GM18519 (cell line): ENCODE data around the gene TMEM107.
"Not testable (repeated sequence)": the region's sequence is repeated elsewhere in the genome, so short reads cannot be mapped to it uniquely, and the experiment has no call there.

ENCODE experiments used
- ATAC-seq: cut with Tn5 transposase; IDR thresholded peaks from one replicate; pipeline ENCODE4 v1.9.1; 2021; ENCODE audit warnings: mild to moderate bottlenecking, moderate library complexity; ENCODE audit not compliant: unreplicated experiment, low FRiP score

The TMEM107 gene

DNA sequence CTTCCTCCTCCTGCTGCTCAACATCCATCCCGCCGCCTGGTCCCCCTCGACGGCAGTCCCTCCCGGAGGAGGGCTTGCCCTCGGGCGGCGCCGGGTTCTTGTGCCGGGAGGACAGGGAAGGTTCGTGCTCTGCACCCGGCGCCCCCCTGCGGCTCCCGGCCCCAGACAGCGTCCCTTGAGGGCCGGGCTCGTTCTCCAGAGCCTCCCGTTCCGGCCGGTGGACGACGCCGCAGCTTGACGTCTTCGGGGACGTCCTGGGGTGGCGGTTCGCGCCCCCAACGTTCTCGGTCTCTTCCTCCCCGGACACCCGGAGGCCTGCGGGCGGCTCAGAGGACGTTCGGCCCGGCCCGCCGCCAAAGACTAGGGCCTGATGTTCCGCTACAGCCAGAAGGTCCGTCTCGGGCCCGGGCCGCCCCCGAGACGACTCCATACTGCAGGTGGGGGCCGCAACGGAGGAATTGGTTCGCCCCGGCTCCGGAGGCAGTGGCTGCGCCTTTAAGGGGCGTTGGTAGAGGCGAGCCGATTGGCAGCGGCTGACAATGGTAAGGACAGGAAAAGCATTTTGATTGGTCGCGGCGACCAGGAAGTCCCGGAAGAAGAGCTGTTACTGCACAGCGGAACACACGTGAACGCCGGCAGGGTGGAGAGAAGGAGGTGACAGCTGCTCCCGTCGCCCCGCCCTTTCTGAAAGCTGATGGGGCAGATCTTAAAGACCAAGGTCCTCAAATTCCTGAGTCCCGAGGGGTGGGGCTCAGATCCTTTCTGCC lies 13.7 kb upstream of the TMEM107 start, which contains the start of gene BORCS6:
BORCS6 (minus strand) TSS at position 470 of the 767 bp plus-strand sequence; CDS start at position 430, 40 bp downstream.
- ATAC-seq = peak; percentile 40

DNA sequence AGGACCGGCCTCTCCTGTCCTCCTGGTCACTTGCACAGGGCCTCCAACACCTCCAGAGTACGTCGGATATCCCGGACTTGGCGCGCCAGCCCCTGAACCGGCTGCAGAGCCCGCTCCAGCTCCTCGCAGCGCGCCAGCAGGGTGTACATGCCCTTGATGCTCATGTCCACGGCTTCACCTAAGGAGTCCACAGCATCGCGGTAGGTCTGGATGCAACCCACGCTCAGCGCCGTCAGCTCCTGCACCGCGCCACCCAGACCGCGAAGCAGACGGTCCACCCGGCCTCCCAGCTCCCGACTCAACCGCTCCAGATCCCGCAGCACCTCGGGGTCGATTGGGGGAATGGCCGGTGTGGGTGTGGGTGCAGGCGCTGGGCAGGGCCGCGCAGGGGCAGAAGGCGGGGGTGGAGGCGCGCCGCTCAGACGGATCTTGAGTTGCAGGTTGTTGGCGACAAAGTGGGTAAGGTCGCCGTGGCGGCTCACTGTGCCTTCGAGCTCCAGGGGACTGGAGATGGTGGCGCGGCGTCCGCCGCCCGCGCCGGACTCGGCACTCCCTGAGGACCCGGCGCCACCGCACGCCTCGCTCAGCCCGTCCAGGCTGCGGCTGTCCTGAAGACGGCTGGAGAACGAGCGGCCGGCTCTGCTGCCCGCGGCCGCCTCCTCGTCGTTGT lies 13.0 kb upstream of the TMEM107 start:
- no peak for ATAC-seq

DNA sequence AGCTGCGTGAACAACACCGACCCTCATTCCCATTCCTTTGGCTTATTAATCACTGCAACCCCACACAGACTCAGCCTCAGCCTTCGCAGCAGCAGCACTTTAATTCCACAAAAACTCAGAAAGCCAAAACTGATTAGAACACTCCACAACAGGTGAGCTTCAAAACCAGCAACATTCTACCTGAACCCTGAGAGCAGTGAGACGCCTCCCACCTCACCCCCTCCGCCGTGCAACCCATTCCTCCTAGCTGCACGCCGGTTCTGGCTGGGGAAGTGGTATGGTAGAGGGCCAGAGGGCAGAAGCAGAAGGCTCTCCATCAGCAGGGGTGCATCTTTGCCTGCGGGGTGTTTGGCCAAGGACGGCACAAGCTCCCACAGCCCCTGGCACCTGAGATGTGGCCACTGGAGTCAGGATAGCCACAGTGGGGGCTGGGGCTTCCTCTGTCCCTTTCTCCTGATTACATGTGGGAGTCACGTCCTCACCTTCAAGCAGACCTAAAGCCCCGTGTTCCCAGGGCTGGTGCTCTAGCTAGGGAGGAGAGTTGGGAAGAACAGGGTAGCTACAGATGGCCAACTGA lies 12.2 kb upstream of the TMEM107 start:
- ATAC-seq = no peak

DNA sequence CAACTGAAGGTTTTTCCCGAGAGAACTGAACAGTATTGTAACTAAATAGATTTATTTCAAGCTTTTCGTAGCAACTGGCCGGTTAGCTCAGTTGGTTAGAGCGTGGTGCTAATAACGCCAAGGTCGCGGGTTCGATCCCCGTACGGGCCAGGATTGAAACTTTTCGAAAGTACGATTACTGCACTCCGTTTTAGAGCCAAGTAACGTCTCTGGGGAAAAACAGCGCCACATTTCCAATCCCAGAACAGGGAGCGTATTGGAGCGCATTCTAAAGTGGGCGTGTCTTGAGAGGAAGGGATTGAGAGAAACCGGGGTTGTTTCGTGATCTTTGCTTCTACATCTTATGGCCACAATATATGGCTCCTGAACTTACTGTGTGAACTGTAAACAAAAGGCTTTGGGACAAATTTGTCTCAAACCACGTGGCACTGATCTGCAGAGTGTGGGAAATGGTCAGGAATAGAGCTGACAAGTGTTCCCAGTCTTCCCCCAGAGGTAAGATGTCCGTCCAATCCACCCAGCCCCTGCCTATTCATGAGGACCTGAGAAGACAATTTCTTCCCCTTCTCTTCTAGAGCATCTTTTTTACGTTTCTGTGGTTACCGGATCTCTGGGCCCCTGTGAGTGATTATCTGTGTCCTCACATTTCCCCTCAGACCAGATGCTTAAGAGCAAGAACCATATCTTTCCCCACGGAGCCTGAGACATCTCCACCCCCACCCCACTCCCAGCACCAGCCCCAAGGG lies 11.5 kb upstream of the TMEM107 start:
- no peak for ATAC-seq

DNA sequence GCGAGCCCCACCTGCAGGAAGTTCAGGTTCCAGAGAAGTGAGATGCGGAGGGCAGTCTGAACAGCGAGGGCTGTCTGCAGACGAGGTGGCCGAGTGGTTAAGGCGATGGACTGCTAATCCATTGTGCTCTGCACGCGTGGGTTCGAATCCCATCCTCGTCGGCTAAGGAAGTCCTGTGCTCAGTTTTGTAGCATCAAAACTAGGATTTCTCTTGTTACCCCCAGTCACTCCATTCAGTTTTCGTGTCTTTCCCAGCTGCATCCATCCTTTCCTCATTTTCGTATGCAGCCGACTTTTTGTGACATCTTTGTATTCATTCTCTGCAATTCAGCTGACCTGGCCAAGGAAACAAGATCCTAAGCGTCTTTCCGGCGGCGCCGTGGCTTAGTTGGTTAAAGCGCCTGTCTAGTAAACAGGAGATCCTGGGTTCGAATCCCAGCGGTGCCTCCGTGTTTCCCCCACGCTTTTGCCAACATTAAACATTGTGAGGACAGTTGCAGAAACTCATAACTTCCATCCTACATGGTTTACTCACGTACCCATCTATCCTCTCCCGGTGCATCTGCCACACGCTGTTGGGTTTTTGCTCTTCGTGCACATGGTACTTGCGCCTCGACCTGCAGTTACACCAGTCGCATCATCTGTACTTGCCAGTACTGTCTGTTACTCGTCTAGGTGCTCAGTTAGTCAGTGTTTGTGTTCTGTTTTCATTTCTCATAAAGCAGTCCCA lies 10.8 kb upstream of the TMEM107 start:
- no peak for ATAC-seq

DNA sequence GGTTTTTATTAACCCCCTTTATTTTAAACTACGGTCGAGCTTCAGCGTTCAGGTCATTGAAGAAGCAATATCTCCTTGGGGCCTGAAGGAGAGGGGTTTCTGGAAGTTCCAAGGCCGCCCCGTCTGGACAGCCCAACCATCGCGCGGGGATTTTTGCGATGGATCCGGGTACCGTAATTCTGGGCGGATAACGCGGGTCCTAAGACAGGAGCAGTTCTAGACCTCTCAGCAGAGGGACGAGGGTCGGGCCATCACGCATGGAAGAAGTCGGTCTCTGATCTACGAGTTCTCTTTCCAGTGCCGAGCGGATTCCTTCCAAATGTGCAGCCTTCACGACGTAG lies 10.2 kb upstream of the TMEM107 start:
- no peak for ATAC-seq

DNA sequence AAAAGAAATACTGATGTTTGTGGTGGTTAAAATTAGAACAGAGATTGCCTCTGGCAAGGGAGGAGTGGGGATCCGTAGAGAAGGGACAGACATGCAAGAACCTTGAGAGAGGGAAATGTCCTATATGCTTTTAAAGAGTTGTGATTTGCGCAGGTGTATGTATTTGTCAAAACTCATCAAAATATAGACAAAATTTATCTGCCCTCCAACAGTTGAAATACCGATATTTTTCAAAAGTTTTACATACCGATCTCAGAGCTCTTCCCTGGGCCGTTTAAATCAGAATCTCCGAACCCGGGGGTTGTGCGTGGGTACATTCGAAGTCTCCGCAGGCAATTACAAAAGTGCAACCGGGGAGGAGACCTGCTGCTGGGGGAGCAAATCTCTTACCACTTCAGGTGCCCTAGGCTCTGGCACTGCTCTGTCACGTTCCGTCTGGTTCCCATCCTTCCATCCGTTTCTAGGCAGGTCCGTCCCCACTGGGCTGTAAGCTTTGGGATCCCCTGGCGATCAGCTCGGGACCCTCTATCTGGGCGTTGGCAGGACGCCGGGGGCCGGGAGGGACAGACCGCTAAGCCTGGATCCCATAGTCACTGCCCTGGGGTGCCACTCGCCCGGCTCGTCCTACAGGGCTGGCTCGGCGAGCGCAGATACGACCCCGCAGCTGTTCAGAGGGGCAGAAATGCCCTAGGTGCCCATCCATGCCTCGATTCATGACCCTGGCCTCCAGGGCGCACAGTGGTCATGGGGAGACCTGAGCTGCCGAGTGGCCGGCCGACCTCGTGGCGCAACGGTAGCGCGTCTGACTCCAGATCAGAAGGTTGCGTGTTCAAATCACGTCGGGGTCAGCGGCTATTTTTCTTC lies 9.6 kb upstream of the TMEM107 start:
- no peak for ATAC-seq

DNA sequence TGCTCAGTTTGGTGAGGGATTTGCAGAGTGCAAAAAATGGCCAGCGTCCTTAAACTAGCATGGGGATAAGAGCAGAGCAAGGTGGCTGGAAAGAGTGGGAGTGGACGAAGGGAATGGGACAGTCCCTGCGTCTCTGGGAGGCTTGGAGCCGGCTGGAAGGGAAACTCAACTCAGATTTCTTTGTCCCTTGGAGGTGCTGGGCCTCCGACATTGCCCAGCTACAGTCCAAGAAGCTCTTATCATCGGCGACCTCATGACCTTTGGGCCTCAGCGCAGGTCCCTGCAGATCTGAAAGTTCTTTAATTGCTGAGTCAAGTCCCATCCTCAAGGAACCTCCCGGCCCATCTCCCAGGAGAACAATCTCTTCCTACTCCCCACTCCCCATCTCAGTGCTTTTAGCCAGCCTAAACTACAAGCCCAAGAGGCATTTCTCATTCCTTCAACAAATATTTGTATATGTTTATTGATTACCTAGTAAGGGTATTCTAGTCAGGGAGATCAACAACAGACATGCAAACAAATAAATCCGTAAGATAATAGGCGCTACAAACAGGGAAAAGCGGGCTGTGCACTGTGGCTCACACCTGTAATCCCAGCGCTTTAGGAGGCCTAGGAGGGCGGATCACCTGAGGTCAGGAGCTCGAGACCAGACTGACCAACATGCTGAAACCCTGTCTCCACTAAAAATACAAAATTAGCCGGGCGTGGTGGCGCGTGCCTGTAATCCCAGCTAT lies 985 bp upstream of the TMEM107 start:
- ATAC-seq = no peak

DNA sequence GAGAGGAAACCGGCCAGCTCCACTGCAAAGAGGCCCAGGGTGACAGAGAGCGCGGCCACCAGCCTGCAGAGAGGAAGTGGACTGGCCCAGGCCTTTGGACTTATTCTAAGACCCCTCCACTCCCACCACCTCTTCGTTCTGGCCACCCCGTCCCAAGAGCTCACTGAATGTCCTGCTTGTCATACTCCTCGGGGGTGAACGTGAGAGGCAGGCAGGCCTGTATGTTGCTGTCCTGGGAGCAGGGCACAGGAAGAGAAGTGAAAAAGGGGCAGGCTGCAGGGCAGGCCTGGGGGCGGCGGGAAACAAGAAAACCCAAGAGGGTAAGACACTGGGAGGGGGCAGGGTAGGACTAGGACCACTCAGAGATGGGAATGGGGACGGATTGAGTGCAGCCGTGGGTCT lies 384 bp downstream of the TMEM107 start:
- no peak for ATAC-seq

DNA sequence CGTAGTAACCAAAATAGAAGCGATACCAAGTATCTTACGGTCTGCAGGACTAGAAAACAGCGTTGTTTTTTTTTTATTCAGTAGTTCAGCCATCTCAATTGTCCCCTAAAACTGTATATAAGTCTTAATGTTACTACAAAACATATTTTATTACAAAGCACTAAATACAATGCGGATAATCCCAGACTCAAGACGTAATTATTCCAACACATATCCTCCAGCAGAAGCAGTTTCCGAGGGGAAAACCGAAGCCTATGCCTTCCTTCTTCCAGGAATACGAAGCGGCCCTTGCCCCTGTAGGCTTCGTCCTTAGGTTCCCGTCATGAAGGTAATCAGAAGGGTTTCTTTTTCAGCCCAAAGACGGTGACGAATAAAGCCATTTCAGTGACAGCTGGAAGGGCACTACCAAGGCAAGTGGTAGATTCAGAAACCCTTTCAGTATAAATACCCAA lies 2.3 kb downstream of the TMEM107 start:
- no peak for ATAC-seq

DNA sequence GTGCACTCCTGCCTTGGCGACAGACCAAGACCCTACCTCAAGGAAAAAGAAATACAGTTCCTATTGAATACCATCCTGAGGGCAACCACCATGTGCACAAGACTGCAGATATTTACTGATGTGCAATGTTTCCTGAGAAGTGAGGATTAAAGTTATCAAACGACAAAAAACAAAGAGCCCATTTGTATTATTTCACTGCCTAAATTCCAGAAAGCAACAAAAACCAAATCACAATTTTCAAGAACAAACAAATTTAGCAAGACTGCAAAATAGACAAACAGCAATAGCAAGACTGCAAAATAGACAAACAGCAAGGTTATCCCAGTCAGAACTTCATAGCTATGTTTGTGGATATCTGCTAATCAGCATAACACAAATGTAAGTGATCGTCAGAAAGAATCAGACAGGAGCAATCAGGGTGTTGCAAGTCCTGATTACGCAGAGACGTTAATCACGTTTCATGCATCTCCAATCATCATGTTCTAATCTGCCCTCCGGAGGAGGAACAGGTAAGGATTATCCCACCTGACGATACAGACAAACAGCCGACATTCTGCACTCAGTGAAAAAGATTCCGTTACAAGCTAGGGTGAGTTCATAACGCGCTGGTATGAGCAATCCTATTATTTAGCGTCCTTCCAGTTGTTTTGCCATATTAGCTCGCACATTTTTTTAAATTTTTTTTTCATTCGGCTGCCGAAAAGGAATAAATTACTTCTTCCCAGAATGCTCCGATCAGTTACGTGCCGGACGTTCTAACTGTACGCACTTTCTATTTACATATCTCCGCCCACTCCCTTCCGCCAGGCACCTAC lies 2.9 kb downstream of the TMEM107 start:
- peak; percentile 52 for ATAC-seq

DNA sequence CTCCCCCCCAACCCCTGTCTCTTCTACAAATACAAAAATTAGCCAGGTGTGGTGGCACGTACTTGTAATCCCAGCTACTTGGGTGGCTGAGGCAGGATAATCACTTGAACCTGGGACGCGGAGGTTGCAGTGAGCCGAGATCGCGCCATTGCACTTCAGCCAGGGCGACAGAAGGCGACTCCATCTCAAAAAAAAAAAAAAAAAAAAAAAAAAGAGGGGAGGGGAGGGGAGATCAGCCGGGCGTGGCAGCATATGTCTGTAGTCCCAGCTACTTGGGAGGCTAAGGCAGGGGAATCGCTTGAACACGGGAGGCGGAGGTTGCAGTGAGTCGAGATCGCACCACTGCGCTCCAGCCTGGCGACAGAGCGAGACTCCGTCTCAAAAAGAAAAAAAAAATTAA lies 6.0 kb downstream of the TMEM107 start:
- not testable (repeated sequence) for ATAC-seq

DNA sequence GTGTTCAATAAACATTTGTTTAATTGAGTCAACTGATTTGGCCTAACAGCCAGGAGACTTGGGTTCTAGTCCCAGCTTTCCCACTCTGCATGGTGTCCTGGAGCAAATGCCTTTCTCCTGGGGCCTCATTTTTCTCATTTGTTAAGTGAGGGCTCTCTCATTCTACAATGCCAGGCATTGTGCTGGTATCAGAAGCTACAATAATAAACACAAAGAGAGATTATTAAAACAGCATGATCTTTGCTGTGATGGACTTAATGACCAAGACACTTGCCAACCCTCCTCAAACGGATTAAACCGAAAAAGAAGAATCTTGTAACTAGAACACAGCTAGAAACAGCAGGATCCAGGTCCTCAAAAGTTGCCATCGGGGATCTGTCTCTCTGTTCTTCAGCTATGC lies 8.7 kb downstream of the TMEM107 start:
- ATAC-seq = no peak

DNA sequence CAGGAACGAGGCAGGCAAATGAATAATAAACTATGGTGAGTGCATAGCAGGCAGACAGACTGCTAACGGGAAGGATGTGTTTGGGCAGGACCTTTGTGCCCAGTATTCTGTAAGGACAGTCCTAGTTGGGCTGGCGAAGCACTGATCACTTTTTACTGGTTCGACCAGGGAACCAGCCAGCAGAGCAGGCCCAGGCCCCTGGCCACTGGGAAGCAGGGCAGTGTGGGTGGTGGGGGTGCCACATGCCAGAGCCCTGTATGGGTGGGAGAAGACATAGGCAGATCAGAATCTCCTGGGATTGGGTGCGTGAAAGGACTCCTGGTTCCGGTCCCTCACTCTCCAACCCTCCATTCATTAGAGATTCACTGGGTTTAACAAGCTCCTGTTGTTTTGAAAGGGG lies 9.4 kb downstream of the TMEM107 start:
- no peak for ATAC-seq

DNA sequence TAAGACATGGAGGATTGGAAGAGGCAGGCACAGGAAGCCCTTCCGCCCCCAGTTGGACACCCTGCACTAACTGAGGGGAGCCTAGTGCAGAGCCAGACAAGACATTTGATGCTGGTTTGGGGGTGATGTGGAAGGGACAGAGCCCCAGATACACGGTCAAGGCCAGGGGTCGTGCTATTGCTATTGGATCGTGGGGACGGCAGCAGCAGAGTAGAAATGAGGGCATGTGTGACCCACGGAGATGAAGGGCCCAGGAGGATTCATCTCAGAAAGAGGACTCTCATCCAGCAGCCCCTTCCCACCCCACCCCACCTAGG lies 11.4 kb downstream of the TMEM107 start:
- ATAC-seq = no peak

DNA sequence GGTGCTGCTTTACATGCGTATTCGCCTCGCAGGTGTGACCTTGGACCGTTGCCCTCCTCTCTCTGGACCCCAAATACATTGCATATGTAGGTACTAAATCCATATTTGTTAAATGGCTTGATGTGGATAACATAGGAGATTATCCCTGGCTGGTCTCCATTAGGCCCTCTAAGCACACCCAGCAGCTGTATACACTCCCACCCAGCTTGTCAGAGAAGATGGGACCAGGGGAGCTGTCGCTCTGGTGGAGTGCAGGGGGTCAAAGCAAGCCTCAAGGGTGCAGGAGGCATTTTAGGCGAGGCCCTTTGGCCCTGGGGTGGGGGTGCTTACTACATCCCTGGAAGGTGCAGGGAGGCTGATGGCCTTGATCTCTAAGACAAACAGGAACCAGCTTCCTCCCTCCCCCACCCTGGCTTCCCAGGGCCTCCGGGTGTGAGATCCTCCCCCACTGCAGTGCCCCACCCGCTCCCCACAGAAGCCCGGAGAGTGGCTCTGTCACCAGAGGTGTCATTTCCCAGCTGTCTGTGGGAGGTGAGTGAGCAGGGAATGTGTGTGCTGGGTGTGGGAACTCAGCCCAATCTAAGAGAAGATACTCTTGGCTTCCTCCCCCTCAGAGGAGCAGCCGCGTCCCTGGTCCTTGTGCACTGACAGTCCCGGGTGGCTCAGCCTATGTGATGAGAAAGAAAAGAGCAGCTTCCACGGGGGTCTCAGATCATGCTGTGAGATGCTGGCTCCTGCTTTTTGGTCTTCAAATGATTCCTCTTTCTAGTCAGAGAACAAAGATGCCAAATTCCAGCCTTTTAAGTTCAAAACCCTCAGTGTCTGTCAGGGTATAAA lies 12.0 kb downstream of the TMEM107 start:
- no peak for ATAC-seq
